Measurements from ENCODE around the gene MAN1A1. TPM values are rescaled to one million over a fixed set of nuclear protein-coding genes. Genes with fewer than 3 reads are reported as not detected.

The MAN1A1 gene
- total RNA-seq, 1 experiment from 2014 or later, result 19.0 TPM

GRCh38 chr6:119249319-119249718 lies 100.2 kb downstream of the MAN1A1 start:
- ChIA-PET CTCF (no interaction called here), POLR2A (ENCODE audit: unreplicated experiment) (no interaction called here)
- no peak overlapping the region for H3K4me2 ChIP-seq (ENCODE audit: low read length)
- H3K9me2 ChIP-seq (replicated peaks; ENCODE audit: low read length), result no peaks in the 10 kb centered on the region
- H3K36me3 ChIP-seq (ENCODE audit: low read depth, low read length), result no peaks in the 10 kb centered on the region
- H3K79me2 ChIP-seq (ENCODE audit: low read length), result no peaks in the 10 kb centered on the region
- BruUV-seq (replicated peaks), result no TSS peak
- no peaks in the 10 kb centered on the region for H4K20me1 ChIP-seq (ENCODE audit: low read length)
- no peak overlapping the region for H3K27ac ChIP-seq (ENCODE audit: low read length)
- H2AFZ ChIP-seq (ENCODE audit: low read length), result no peak overlapping the region
- intact Hi-C loops (cut with micrococcal nuclease), result no loop called here
- H3K4me3 ChIP-seq (ENCODE audit: low read length), result no peak overlapping the region
- H3K9ac ChIP-seq (ENCODE audit: low read length), result no peak overlapping the region
- H3K4me1 ChIP-seq (ENCODE audit: insufficient read depth, low read length), result no peaks in the 10 kb centered on the region
- H3F3A ChIP-seq (ENCODE audit: low read length, unreplicated experiment), result no peaks in the 10 kb centered on the region
- no peak for DNase-seq
- TF ChIP-seq EZH2 (IDR thresholded peaks at IDR 0.05; ENCODE audit: low read length, unreplicated experiment) (no peak), EZH2phosphoT487 (IDR thresholded peaks at IDR 0.05; ENCODE audit: borderline replicate concordance, low read length) (no peak), CTCF (conservative IDR thresholded peaks at IDR 0.05; ENCODE audit: low read depth, low read length) (no peak)
- no peaks in the 10 kb centered on the region for H3K27me3 ChIP-seq (ENCODE audit: low read length)
- no peaks in the 10 kb centered on the region for H3K9me3 ChIP-seq (ENCODE audit: low read length)
- ATAC-seq, result no peak

- no peaks in the 10 kb centered on the region for H4K20me1 ChIP-seq (ENCODE audit: low read length)
- no peak for TF ChIP-seq CTCF (conservative IDR thresholded peaks at IDR 0.05; ENCODE audit: low read depth, low read length)
- no peak for TF ChIP-seq EZH2 (IDR thresholded peaks at IDR 0.05; ENCODE audit: low read length, unreplicated experiment)
- TF ChIP-seq EZH2phosphoT487 (IDR thresholded peaks at IDR 0.05; ENCODE audit: borderline replicate concordance, low read length), result no peak
- no peak overlapping the region for H3K4me3 ChIP-seq (ENCODE audit: low read length)
- H3K4me1 ChIP-seq (ENCODE audit: insufficient read depth, low read length), result no peaks in the 10 kb centered on the region
- no peaks in the 10 kb centered on the region for H3K9me2 ChIP-seq (replicated peaks; ENCODE audit: low read length)
- no peak overlapping the region for H3K9ac ChIP-seq (ENCODE audit: low read length)
- H2AFZ ChIP-seq (ENCODE audit: low read length), result no peak overlapping the region
- no TSS peak for BruUV-seq (replicated peaks)
- ChIA-PET POLR2A (ENCODE audit: unreplicated experiment) (interaction anchor here (0.7 kb wide), 1 partner anchor 12 kb away, joined by 4 read pairs; no protein-coding TSS in a partner anchor), CTCF (no interaction called here)
- DNase-seq, result no peak
- ATAC-seq, result no peak
- no peak overlapping the region for H3K27ac ChIP-seq (ENCODE audit: low read length)
- H3F3A ChIP-seq (ENCODE audit: low read length, unreplicated experiment), result no peaks in the 10 kb centered on the region
- no peaks in the 10 kb centered on the region for H3K36me3 ChIP-seq (ENCODE audit: low read depth, low read length)
- H3K27me3 ChIP-seq (ENCODE audit: low read length), result no peaks in the 10 kb centered on the region
- no peaks in the 10 kb centered on the region for H3K9me3 ChIP-seq (ENCODE audit: low read length)
- H3K4me2 ChIP-seq (ENCODE audit: low read length), result no peak overlapping the region
- intact Hi-C loops (cut with micrococcal nuclease), result no loop called here
- no peaks in the 10 kb centered on the region for H3K79me2 ChIP-seq (ENCODE audit: low read length)
Observed at GRCh38 chr6:119247504-119247903, 102.1 kb downstream of the MAN1A1 start.

- Histone ChIP-seq H3K4me3 (ENCODE audit: low read length) (no peak overlapping the region), H3K27me3 (ENCODE audit: low read length) (no peaks in the 10 kb centered on the region), H3K4me1 (ENCODE audit: insufficient read depth, low read length) (no peaks in the 10 kb centered on the region), H3K27ac (ENCODE audit: low read length) (no peak overlapping the region), H3K9me2 (replicated peaks; ENCODE audit: low read length) (no peaks in the 10 kb centered on the region), H4K20me1 (ENCODE audit: low read length) (no peaks in the 10 kb centered on the region), H3K36me3 (ENCODE audit: low read depth, low read length) (no peaks in the 10 kb centered on the region), H3K79me2 (ENCODE audit: low read length) (no peaks in the 10 kb centered on the region), H3F3A (ENCODE audit: low read length, unreplicated experiment) (no peaks in the 10 kb centered on the region), H2AFZ (ENCODE audit: low read length) (no peak overlapping the region), H3K4me2 (ENCODE audit: low read length) (no peak overlapping the region), H3K9me3 (ENCODE audit: low read length) (no peaks in the 10 kb centered on the region), H3K9ac (ENCODE audit: low read length) (no peak overlapping the region)
- BruUV-seq (replicated peaks), result no TSS peak
- no peak for ATAC-seq
- TF ChIP-seq CTCF (conservative IDR thresholded peaks at IDR 0.05; ENCODE audit: low read depth, low read length), result no peak
- TF ChIP-seq EZH2 (IDR thresholded peaks at IDR 0.05; ENCODE audit: low read length, unreplicated experiment), result no peak
- TF ChIP-seq EZH2phosphoT487 (IDR thresholded peaks at IDR 0.05; ENCODE audit: borderline replicate concordance, low read length), result no peak
- intact Hi-C loops (cut with micrococcal nuclease), result no loop called here
- no peak for DNase-seq
- POLR2A ChIA-PET (ENCODE audit: unreplicated experiment), result no interaction called here
- CTCF ChIA-PET, result no interaction called here
Observed at GRCh38 chr6:119243657-119244056, 105.9 kb downstream of the MAN1A1 start.

Measured in PC-3 (cell line).